ENCODE data around the gene CYFIP2.

DNA sequence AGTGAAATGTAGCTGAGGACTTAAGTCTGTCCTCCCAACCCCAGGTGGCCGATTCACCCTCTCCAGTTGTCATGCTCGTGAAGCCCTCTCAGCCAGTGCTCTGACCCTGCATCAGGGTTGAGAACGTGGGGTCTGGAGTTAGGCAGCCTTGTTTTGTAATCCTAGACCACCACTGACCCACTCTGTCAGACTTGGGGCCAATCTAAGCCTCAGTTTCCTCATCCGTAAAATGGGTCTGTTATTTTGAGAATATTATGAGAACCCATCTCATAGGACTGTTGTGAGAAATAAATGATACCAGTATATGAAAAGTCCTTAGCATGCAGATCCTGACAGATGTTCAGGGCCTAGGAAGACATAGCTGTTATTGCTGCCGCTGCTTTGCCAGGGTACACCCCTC lies 37.1 kb downstream of the CYFIP2 start:
- TF ChIP-seq ZNF24 (IDR thresholded peaks at IDR 0.05) (no peak), POLR2A (IDR thresholded peaks at IDR 0.05; ENCODE audit: insufficient read depth in 1 of 2, low read depth in 2 of 2, low read length in 2 of 2) (no peak), MXI1 (IDR thresholded peaks at IDR 0.05; ENCODE audit: borderline replicate concordance, low read depth, low read length) (no peak), HNRNPK (IDR thresholded peaks at IDR 0.05; ENCODE audit: low read depth, low read length, poor library complexity, severe bottlenecking) (no peak), GABPA (IDR thresholded peaks at IDR 0.05; ENCODE audit: low read depth, low read length) (no peak), GABPA (CRISPR knock-in tag; IDR thresholded peaks at IDR 0.05; ENCODE audit: low read depth) (no peak), FOXJ3 (CRISPR knock-in tag; IDR thresholded peaks at IDR 0.05; ENCODE audit: borderline replicate concordance) (no peak), NFKB2 (CRISPR knock-in tag; IDR thresholded peaks at IDR 0.05; ENCODE audit: borderline replicate concordance) (no peak)
- TF ChIP-seq, protein P1, sequence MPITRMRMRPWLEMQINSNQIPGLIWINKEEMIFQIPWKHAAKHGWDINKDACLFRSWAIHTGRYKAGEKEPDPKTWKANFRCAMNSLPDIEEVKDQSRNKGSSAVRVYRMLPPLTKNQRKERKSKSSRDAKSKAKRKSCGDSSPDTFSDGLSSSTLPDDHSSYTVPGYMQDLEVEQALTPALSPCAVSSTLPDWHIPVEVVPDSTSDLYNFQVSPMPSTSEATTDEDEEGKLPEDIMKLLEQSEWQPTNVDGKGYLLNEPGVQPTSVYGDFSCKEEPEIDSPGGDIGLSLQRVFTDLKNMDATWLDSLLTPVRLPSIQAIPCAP (CRISPR knock-in tag; IDR thresholded peaks at IDR 0.05; ENCODE audit: low read depth), result no peak
- TF ChIP-seq, protein P2, sequence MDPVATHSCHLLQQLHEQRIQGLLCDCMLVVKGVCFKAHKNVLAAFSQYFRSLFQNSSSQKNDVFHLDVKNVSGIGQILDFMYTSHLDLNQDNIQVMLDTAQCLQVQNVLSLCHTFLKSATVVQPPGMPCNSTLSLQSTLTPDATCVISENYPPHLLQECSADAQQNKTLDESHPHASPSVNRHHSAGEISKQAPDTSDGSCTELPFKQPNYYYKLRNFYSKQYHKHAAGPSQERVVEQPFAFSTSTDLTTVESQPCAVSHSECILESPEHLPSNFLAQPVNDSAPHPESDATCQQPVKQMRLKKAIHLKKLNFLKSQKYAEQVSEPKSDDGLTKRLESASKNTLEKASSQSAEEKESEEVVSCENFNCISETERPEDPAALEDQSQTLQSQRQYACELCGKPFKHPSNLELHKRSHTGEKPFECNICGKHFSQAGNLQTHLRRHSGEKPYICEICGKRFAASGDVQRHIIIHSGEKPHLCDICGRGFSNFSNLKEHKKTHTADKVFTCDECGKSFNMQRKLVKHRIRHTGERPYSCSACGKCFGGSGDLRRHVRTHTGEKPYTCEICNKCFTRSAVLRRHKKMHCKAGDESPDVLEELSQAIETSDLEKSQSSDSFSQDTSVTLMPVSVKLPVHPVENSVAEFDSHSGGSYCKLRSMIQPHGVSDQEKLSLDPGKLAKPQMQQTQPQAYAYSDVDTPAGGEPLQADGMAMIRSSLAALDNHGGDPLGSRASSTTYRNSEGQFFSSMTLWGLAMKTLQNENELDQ (CRISPR knock-in tag; IDR thresholded peaks at IDR 0.05; ENCODE audit: borderline replicate concordance), result no peak
